Measurements from ENCODE around the gene PPP1R13B. TPM values are rescaled to one million over a fixed set of nuclear protein-coding genes. Genes with fewer than 3 reads are reported as not detected.

The PPP1R13B gene
- total and polyA plus RNA-seq, 2 experiments from 2014 or later: 2.0 to 8.5 TPM

GRCh38 chr14:103693515-103693914, 153.9 kb downstream of the PPP1R13B start:
- H3K36me3 ChIP-seq (ENCODE audit: insufficient read depth): peaks cover 4% of the 10 kb centered on the region; the same call in 1 of the 2 replicates
- H3K36me3 Mint-ChIP-seq (ENCODE audit: low read depth): peaks cover 36% of the 10 kb centered on the region
- ATAC-seq: no peak
- no peaks in the 10 kb centered on the region for H3K27me3 ChIP-seq (ENCODE audit: insufficient read depth)
- no peak overlapping the region for H3K27ac Mint-ChIP-seq
- no peaks in the 10 kb centered on the region for H3K9me2 ChIP-seq (ENCODE audit: insufficient read depth)
- peaks cover 6% of the 10 kb centered on the region; the same call in 1 of the 2 replicates for H3K4me1 ChIP-seq (ENCODE audit: insufficient read depth)
- H3K27me3 Mint-ChIP-seq (ENCODE audit: insufficient read depth, low read depth, poor library complexity): peaks cover 21% of the 10 kb centered on the region
- no peak overlapping the region for H2AFZ ChIP-seq
- H3K4me1 Mint-ChIP-seq: peaks cover 24% of the 10 kb centered on the region
- DNase-seq (ENCODE audit: low spot score): no peak
- H4K20me1 ChIP-seq (replicated peaks; ENCODE audit: insufficient read depth): peaks cover 20% of the 10 kb centered on the region
- H3K79me2 ChIP-seq (replicated peaks; ENCODE audit: insufficient read depth): peaks cover 13% of the 10 kb centered on the region; the same call in 1 of the 2 replicates
- no peak overlapping the region for H3K4me2 ChIP-seq
- no peak overlapping the region for H3K4me3 ChIP-seq
- no peaks in the 10 kb centered on the region for H3K9me3 Mint-ChIP-seq
- H3F3A ChIP-seq (replicated peaks; ENCODE audit: low read depth): peaks cover 12% of the 10 kb centered on the region; the same call in 1 of the 2 replicates
- no peak overlapping the region for H3K4me3 Mint-ChIP-seq
- 0 out of 2 replicates have a peak overlapping the region, but pooled peaks have one; percentile 39 for H3K27ac ChIP-seq (ENCODE audit: low read depth)
- no peak for TF ChIP-seq ZNF331 (CRISPR knock-in tag; IDR thresholded peaks at IDR 0.05; ENCODE audit: low read depth)
- TF ChIP-seq, protein P1, sequence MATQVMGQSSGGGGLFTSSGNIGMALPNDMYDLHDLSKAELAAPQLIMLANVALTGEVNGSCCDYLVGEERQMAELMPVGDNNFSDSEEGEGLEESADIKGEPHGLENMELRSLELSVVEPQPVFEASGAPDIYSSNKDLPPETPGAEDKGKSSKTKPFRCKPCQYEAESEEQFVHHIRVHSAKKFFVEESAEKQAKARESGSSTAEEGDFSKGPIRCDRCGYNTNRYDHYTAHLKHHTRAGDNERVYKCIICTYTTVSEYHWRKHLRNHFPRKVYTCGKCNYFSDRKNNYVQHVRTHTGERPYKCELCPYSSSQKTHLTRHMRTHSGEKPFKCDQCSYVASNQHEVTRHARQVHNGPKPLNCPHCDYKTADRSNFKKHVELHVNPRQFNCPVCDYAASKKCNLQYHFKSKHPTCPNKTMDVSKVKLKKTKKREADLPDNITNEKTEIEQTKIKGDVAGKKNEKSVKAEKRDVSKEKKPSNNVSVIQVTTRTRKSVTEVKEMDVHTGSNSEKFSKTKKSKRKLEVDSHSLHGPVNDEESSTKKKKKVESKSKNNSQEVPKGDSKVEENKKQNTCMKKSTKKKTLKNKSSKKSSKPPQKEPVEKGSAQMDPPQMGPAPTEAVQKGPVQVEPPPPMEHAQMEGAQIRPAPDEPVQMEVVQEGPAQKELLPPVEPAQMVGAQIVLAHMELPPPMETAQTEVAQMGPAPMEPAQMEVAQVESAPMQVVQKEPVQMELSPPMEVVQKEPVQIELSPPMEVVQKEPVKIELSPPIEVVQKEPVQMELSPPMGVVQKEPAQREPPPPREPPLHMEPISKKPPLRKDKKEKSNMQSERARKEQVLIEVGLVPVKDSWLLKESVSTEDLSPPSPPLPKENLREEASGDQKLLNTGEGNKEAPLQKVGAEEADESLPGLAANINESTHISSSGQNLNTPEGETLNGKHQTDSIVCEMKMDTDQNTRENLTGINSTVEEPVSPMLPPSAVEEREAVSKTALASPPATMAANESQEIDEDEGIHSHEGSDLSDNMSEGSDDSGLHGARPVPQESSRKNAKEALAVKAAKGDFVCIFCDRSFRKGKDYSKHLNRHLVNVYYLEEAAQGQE (IDR thresholded peaks at IDR 0.05; ENCODE audit: unreplicated experiment): no peak
- TF ChIP-seq, protein P2, sequence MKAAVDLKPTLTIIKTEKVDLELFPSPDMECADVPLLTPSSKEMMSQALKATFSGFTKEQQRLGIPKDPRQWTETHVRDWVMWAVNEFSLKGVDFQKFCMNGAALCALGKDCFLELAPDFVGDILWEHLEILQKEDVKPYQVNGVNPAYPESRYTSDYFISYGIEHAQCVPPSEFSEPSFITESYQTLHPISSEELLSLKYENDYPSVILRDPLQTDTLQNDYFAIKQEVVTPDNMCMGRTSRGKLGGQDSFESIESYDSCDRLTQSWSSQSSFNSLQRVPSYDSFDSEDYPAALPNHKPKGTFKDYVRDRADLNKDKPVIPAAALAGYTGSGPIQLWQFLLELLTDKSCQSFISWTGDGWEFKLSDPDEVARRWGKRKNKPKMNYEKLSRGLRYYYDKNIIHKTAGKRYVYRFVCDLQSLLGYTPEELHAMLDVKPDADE (IDR thresholded peaks at IDR 0.05): no peak

- no peak overlapping the region for H3K4me2 ChIP-seq
- H4K20me1 ChIP-seq (replicated peaks; ENCODE audit: insufficient read depth): peaks cover 20% of the 10 kb centered on the region
- Mint-ChIP-seq H3K27ac (no peak overlapping the region), H3K27me3 (ENCODE audit: insufficient read depth, low read depth, poor library complexity) (peaks cover 21% of the 10 kb centered on the region), H3K4me3 (no peak overlapping the region), H3K4me1 (peaks cover 24% of the 10 kb centered on the region), H3K9me3 (no peaks in the 10 kb centered on the region), H3K36me3 (ENCODE audit: low read depth) (peaks cover 43% of the 10 kb centered on the region)
- H3K27ac ChIP-seq (ENCODE audit: low read depth): no peak overlapping the region
- peaks cover 12% of the 10 kb centered on the region; the same call in 1 of the 2 replicates for H3F3A ChIP-seq (replicated peaks; ENCODE audit: low read depth)
- H3K79me2 ChIP-seq (replicated peaks; ENCODE audit: insufficient read depth): peaks cover 14% of the 10 kb centered on the region; the same call in 1 of the 2 replicates
- DNase-seq (ENCODE audit: low spot score): no peak
- peaks cover 10% of the 10 kb centered on the region; the same call in 1 of the 2 replicates for H3K36me3 ChIP-seq (ENCODE audit: insufficient read depth)
- TF ChIP-seq, protein P2 (IDR thresholded peaks at IDR 0.05): no peak
- TF ChIP-seq ZNF331 (CRISPR knock-in tag; IDR thresholded peaks at IDR 0.05; ENCODE audit: low read depth): no peak
- no peak for TF ChIP-seq ZNF114 (CRISPR knock-in tag; IDR thresholded peaks at IDR 0.05)
- no peak for TF ChIP-seq JUNB (IDR thresholded peaks at IDR 0.05; ENCODE audit: unreplicated experiment)
- ATAC-seq: no peak
- no peaks in the 10 kb centered on the region for H3K9me2 ChIP-seq (ENCODE audit: insufficient read depth)
- H3K27me3 ChIP-seq (ENCODE audit: insufficient read depth): no peaks in the 10 kb centered on the region
- H2AFZ ChIP-seq: no peak overlapping the region
- no peak overlapping the region for H3K4me3 ChIP-seq
- peaks cover 6% of the 10 kb centered on the region; the same call in 1 of the 2 replicates for H3K4me1 ChIP-seq (ENCODE audit: insufficient read depth)
Observed at GRCh38 chr14:103692871-103693270, 154.5 kb downstream of the PPP1R13B start.

All from GM23338 (cell line).